Measurements from ENCODE around the gene NPAS3.

- TF ChIP-seq CTCF (tag by site-specific recombination; IDR thresholded peaks at IDR 0.05) (no peak), ZBTB17 (tag by site-specific recombination; IDR thresholded peaks at IDR 0.05) (no peak), ZNF704 (tag by site-specific recombination; IDR thresholded peaks at IDR 0.05) (no peak), ZNF202 (tag by site-specific recombination; IDR thresholded peaks at IDR 0.05; ENCODE audit: borderline replicate concordance) (no peak), ZNF621 (tag by site-specific recombination; IDR thresholded peaks at IDR 0.05) (no peak), ZNF18 (tag by site-specific recombination; IDR thresholded peaks at IDR 0.05) (no peak), ZNF560 (tag by site-specific recombination; IDR thresholded peaks at IDR 0.05; ENCODE audit: borderline replicate concordance) (no peak), ZNF350 (tag by site-specific recombination; IDR thresholded peaks at IDR 0.05) (no peak), ZNF280D (tag by site-specific recombination; IDR thresholded peaks at IDR 0.05) (no peak), ZNF146 (tag by site-specific recombination; IDR thresholded peaks at IDR 0.05) (no peak), TSHZ1 (tag by site-specific recombination; IDR thresholded peaks at IDR 0.05; ENCODE audit: borderline replicate concordance) (no peak), ZNF514 (tag by site-specific recombination; IDR thresholded peaks at IDR 0.05) (no peak), ZIC2 (tag by site-specific recombination; IDR thresholded peaks at IDR 0.05) (no peak), ZNF558 (tag by site-specific recombination; IDR thresholded peaks at IDR 0.05) (no peak)
Measured at GRCh38 chr14:33045760-33046159, 107.1 kb downstream of the NPAS3 start.
